ENCODE results near the gene ITGAL. TPM values are rescaled to one million over a fixed set of nuclear protein-coding genes. Genes with fewer than 3 reads are reported as not detected.

The ITGAL gene
- total RNA-seq, 1 experiment from 2014 or later: not detected

GRCh38 chr16:30555315-30556124 is 83.0 kb downstream of the ITGAL start:
- peak overlapping the region in 1 of 3 experiments; percentile 80; a peak in 2 of 7 replicates for H3K27ac Mint-ChIP-seq
- Histone ChIP-seq H4K91ac (ENCODE audit: insufficient read length, low read depth, low read length) (no peak overlapping the region), H3K4me2 (ENCODE audit: insufficient read depth, insufficient read length, low read length) (no peak overlapping the region), H3K4ac (ENCODE audit: low read depth, low read length) (no peak overlapping the region), H3K79me2 (ENCODE audit: insufficient read depth, low read length) (no peaks in the 10 kb centered on the region), H4K5ac (ENCODE audit: insufficient read length, low read depth, low read length) (no peak overlapping the region), H3T11ph (ENCODE audit: low read length) (no peak overlapping the region), H4K20me1 (ENCODE audit: control insufficient read depth, insufficient read depth, insufficient read length) (no peaks in the 10 kb centered on the region), H2BK120ac (ENCODE audit: low read depth, low read length, poor library complexity, severe bottlenecking) (no peak overlapping the region), H3K27ac (ENCODE audit: insufficient read length, low read depth, low read length) (no peak overlapping the region), H3K79me1 (ENCODE audit: insufficient read depth, low read depth, low read length, poor library complexity, severe bottlenecking) (no peaks in the 10 kb centered on the region), H3K27me3 (ENCODE audit: insufficient read depth, low read length) (no peaks in the 10 kb centered on the region), H2BK20ac (ENCODE audit: low read depth, low read length, poor library complexity, severe bottlenecking) (no peak overlapping the region), H3K14ac (ENCODE audit: insufficient read depth, low read length) (no peak overlapping the region), H3K23me2 (ENCODE audit: insufficient read length, low read depth, low read length, poor library complexity, severe bottlenecking) (peaks cover 4% of the 10 kb centered on the region), H4K8ac (replicated peaks; ENCODE audit: insufficient read length, low read depth, low read length) (no peak overlapping the region), H2BK15ac (ENCODE audit: low read depth, low read length) (no peak overlapping the region), H3K9me3 (ENCODE audit: control insufficient read depth, low read depth, low read length) (no peaks in the 10 kb centered on the region), H2AK5ac (ENCODE audit: insufficient read length, low read length) (no peak overlapping the region), H3K56ac (ENCODE audit: insufficient read length, low read depth, low read length) (no peak overlapping the region), H2AFZ (ENCODE audit: low read length) (no peak overlapping the region), H3K23ac (ENCODE audit: insufficient read length, low read depth, low read length) (no peak overlapping the region), H3K9ac (ENCODE audit: extremely low read depth, insufficient read length, low read length) (no peak overlapping the region), H3K18ac (ENCODE audit: insufficient read length, low read depth, low read length) (no peak overlapping the region), H2BK12ac (ENCODE audit: insufficient read length, low read depth, low read length) (no peak overlapping the region), H2BK5ac (ENCODE audit: insufficient read length, low read length) (no peak overlapping the region), H3K4me1 (ENCODE audit: insufficient read depth, low read length) (no peaks in the 10 kb centered on the region; the same call in 1 of the 2 replicates)
- peaks cover 14 to 26% of the 10 kb centered on the region in 2 experiments for H3K4me1 Mint-ChIP-seq
- TF ChIP-seq CTCF (conservative IDR thresholded peaks at IDR 0.05): no peak
- peaks cover 5 to 32% (median 28%) of the 10 kb centered on the region in 3 experiments for H3K36me3 Mint-ChIP-seq (ENCODE audit: insufficient read depth in 1 of 3, low read depth in 3 of 3)
- no peak for DNase-seq
- WGBS (ENCODE audit: extremely low coverage, insufficient read length, low lambda C conversion rate): no CpG with 5 or more reads among the region's 69 CpGs
- H3K4me3 Mint-ChIP-seq: peak overlapping the region; percentile 48 to 86; a peak in 4 of 5 replicates
- no peaks in the 10 kb centered on the region for H3K9me3 Mint-ChIP-seq
- H3K27me3 Mint-ChIP-seq (ENCODE audit: low read depth): no peaks in the 10 kb centered on the region

Measured in H9 (cell line).